ENCODE data around the gene VWA7. TPM values are rescaled to one million over a fixed set of nuclear protein-coding genes. Genes with fewer than 3 reads are reported as not detected.
"Not testable (repeated sequence)": the region's sequence is repeated elsewhere in the genome, so short reads cannot be mapped to it uniquely, and the experiment has no call there.

Gene VWA7, protein sequence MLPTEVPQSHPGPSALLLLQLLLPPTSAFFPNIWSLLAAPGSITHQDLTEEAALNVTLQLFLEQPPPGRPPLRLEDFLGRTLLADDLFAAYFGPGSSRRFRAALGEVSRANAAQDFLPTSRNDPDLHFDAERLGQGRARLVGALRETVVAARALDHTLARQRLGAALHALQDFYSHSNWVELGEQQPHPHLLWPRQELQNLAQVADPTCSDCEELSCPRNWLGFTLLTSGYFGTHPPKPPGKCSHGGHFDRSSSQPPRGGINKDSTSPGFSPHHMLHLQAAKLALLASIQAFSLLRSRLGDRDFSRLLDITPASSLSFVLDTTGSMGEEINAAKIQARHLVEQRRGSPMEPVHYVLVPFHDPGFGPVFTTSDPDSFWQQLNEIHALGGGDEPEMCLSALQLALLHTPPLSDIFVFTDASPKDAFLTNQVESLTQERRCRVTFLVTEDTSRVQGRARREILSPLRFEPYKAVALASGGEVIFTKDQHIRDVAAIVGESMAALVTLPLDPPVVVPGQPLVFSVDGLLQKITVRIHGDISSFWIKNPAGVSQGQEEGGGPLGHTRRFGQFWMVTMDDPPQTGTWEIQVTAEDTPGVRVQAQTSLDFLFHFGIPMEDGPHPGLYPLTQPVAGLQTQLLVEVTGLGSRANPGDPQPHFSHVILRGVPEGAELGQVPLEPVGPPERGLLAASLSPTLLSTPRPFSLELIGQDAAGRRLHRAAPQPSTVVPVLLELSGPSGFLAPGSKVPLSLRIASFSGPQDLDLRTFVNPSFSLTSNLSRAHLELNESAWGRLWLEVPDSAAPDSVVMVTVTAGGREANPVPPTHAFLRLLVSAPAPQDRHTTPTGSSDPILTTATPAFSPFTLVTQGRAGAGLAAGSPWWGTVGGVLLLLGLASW
- 1 to 10 TPM; 4.2 to 6.3 TPM for total RNA-seq

DNA sequence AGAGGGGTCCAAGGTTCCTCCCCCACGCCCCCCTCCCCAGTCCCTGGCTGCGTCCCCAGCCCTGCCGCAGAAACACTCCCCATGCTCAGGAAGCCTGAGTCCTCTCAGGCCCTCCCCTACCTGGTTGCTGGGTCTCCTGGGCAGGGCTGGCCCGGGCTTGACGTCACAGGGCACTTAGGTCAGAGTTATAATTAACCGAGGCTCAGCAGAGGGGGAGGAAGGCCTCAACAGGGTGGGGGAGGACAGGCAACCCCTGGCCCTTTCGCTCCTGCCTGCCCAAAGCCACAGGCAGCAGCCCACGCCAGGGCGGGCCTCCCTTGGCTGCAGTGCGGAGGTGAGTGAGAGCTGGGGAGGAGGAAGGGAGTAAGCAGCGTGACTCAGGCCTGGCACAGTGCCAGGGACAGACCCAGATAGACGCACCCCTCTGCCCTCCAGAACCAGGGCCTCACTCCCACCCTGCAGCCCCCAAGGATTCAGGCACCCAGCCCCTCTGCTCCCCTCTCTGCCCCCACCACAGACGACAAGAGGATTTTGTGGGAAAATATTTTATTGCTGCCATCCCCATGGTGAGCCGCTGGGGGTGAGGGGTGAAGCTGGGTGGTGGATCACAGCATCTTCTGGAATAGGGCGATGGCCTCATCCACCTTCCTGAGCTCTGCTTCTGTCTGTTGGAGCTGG lies at the start of gene VWA7:
TSS of gene VWA7 (minus strand) at position 340 of the 678 bp plus-strand sequence. CDS start 549 bp downstream, outside the sequence.
- WGBS, 2 donors: 11 to 53% methylated on average over 3 to 14 of the region's 15 CpGs
- TF ChIP-seq, protein P1, sequence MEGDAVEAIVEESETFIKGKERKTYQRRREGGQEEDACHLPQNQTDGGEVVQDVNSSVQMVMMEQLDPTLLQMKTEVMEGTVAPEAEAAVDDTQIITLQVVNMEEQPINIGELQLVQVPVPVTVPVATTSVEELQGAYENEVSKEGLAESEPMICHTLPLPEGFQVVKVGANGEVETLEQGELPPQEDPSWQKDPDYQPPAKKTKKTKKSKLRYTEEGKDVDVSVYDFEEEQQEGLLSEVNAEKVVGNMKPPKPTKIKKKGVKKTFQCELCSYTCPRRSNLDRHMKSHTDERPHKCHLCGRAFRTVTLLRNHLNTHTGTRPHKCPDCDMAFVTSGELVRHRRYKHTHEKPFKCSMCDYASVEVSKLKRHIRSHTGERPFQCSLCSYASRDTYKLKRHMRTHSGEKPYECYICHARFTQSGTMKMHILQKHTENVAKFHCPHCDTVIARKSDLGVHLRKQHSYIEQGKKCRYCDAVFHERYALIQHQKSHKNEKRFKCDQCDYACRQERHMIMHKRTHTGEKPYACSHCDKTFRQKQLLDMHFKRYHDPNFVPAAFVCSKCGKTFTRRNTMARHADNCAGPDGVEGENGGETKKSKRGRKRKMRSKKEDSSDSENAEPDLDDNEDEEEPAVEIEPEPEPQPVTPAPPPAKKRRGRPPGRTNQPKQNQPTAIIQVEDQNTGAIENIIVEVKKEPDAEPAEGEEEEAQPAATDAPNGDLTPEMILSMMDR (IDR thresholded peaks at IDR 0.05): peak in 1 of 7 experiments; percentile 6
- peak; percentile 35 to 62 (median 56) for TF ChIP-seq POLR2A (IDR thresholded peaks at IDR 0.05)
- peak; percentile 75 to 89 (median 82) for DNase-seq
- intact Hi-C loops (cut with DNase I): no loop called here
- Histone ChIP-seq H3K4me3 (no peak within 1 kb of the TSS), H3K9me3 (no peaks in the 10 kb centered on the region), H3K4me1 (peaks cover 23% of the 10 kb centered on the region), H3K27me3 (no peaks in the 10 kb centered on the region), H3K36me3 (replicated peaks in 1 of 2; ENCODE audit: insufficient read depth in 1 of 2, low read depth in 2 of 2) (peaks cover 4 to 25% of the 10 kb centered on the region in 2 donors), H3K27ac (peak within 1 kb of the TSS; percentile 58 to 83 (median 76))
- peak; percentile 83 for ATAC-seq

DNA sequence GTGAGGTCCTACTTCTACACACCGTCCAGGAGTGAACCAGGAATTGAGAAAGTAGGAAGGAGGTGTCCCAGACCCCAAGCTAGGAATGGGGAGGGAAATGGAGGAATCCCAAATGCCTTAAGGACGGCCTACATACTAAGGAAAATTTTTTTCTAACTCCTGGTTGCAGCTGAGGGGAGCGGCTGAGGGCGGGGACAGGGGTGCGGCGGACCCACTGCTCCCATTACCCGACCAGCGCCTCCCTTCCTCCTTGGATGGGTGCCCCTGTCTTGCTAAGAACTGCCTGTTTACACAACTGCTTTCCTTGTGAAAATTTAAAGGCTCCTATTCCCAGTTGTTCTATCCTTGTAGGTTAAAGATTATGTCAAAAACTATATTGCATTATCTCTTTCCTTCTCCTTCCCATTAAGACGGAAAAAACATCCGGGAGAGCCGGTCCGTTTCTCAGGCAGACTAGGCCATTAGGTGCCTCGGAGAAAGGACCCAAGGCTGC lies 49.7 kb upstream of the VWA7 start:
- H3K4me1 ChIP-seq: peaks cover 58% of the 10 kb centered on the region
- peak; percentile 50 for ATAC-seq
- no peak overlapping the region for H3K4me3 ChIP-seq
- no peaks in the 10 kb centered on the region for H3K36me3 ChIP-seq (replicated peaks in 1 of 2; ENCODE audit: insufficient read depth in 1 of 2, low read depth in 2 of 2)
- no peaks in the 10 kb centered on the region for H3K27me3 ChIP-seq
- intact Hi-C loops (cut with DNase I): no loop called here
- TF ChIP-seq, protein P1 (IDR thresholded peaks at IDR 0.05): no peak
- TF ChIP-seq POLR2A (IDR thresholded peaks at IDR 0.05): peak; percentile 39 to 61 (median 47)
- H3K27ac ChIP-seq: peak overlapping the region; percentile 82 to 100 (median 97)
- peak; percentile 86 to 92 (median 90) for DNase-seq
- 0% methylated on average over 13 of the region's 13 CpGs for WGBS, 2 donors
- no peaks in the 10 kb centered on the region for H3K9me3 ChIP-seq

- no peak for DNase-seq
- TF ChIP-seq POLR2A (IDR thresholded peaks at IDR 0.05): no peak
- TF ChIP-seq, protein P1 (IDR thresholded peaks at IDR 0.05): no peak
- H3K36me3 ChIP-seq (replicated peaks in 1 of 2; ENCODE audit: insufficient read depth in 1 of 2, low read depth in 2 of 2): no peaks in the 10 kb centered on the region
- 23 to 35% methylated on average over 4 of the region's 4 CpGs for WGBS, 2 donors
- peaks cover 58% of the 10 kb centered on the region for H3K4me1 ChIP-seq
- no peak overlapping the region for H3K4me3 ChIP-seq
- intact Hi-C loops (cut with DNase I): no loop called here
- no peak for ATAC-seq
- H3K27me3 ChIP-seq: no peaks in the 10 kb centered on the region
- H3K9me3 ChIP-seq: no peaks in the 10 kb centered on the region
- peak overlapping the region; percentile 82 to 100 (median 97) for H3K27ac ChIP-seq
These were observed 48.4 kb upstream of the VWA7 start for GRCh38 chr6:31825553-31825952.

DNA sequence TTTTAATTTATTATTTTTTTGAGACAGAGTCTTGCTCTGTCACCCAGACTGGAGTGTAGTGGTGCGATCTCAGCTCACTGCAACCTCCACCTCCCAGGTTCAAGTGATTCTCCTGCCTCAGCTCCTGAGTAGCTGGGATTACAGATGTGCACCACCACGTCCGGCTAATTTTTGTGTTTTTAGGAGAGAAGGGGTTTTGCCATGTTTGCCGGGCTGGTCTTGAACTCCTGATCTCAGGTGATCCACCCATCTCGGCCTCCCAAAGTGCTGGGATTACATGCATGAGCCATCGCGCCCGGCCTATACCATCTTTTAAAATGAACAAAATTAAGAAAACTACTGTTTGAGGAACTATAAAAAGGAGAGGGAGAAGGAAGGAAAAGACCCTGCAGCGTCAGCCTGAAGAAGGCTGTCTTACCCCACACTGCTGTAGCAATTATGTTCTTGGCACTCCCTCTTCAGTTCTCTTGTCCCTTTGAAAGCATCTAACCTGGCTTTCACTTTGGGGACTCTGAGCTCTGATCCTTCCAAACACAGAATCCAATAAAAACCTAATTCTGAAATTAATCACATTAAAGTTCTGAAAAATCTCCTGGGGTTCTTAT lies 46.6 kb upstream of the VWA7 start:
- H3K9me3 ChIP-seq; ATAC-seq; H3K27me3 ChIP-seq; H3K36me3 ChIP-seq (replicated peaks in 1 of 2; ENCODE audit: insufficient read depth in 1 of 2, low read depth in 2 of 2); intact Hi-C loops (cut with DNase I); H3K4me3 ChIP-seq; DNase-seq: not testable (repeated sequence)
- 73 to 90% methylated on average over 9 of the region's 9 CpGs for WGBS, 2 donors
- Histone ChIP-seq H3K27ac (peak overlapping the region in 3 of 4 donors; percentile 96 to 100 (median 98)), H3K4me1 (peaks cover 74% of the 10 kb centered on the region)

Measured in body of pancreas (tissue), 4 donors.